NCI-H1092 treated with DMSO at 0.1 percent for 48 hours (cell line): ENCODE measurements around the gene STAT5B.
"Not testable (repeated sequence)": the region's sequence is repeated elsewhere in the genome, so short reads cannot be mapped to it uniquely, and the experiment has no call there.

ENCODE experiments used
- DNase-seq: peaks from one replicate; lab custom pipeline; 2025; lab: John Stamatoyannopoulos, UW

STAT5B gene

DNA sequence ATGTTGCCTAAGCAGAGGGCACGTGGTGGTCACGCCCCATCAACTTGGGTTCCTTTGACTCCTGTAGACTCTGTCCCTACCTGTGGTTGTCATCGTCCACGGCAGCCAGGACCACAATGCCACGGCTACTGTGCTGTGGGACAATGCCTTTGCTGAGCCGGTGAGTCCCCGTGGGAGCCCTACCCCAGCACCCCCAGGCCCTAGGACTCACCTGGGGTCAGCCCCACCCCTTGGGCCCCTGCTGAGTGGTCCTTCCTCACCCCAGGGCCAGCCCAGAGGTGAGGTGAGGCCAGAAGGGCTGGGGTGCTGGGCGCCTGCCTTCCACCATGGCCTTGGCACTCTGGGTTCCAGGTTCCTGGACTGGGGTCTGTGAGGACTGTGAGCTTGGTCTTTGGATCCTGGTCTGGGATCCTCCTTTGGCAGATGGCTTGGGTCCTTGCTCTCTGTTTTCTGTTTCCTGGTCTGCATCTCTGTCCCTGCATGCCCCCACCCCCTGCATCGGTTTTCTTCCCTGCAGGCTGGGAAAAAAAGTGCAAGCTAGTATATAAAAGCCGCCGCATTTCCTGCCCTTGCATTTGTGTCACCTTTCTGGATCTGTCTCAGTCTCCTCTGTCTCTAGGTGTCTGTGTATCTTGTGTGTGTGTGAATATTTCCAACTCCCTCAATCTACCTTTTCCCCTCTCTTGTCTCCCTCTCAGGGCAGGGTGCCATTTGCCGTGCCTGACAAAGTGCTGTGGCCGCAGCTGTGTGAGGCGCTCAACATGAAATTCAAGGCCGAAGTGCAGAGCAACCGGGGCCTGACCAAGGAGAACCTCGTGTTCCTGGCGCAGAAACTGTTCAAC lies 29.6 kb upstream of the STAT5B start:
- no peak for DNase-seq

DNA sequence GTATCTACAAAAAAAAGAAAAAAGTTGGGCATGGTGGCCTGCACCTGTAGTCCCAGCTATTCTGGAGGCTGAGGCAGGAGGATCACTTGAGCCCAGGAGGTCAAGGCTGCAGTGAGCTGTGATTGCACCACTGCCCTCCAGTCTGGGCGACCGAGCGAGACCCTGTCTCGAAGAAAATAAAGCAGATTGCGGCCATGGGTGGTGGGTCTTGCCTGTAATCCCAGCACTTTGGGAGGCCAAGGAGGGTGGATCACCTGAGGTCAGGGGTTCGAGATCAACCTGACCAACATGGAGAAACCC lies 28.8 kb upstream of the STAT5B start:
- not testable (repeated sequence) for DNase-seq

DNA sequence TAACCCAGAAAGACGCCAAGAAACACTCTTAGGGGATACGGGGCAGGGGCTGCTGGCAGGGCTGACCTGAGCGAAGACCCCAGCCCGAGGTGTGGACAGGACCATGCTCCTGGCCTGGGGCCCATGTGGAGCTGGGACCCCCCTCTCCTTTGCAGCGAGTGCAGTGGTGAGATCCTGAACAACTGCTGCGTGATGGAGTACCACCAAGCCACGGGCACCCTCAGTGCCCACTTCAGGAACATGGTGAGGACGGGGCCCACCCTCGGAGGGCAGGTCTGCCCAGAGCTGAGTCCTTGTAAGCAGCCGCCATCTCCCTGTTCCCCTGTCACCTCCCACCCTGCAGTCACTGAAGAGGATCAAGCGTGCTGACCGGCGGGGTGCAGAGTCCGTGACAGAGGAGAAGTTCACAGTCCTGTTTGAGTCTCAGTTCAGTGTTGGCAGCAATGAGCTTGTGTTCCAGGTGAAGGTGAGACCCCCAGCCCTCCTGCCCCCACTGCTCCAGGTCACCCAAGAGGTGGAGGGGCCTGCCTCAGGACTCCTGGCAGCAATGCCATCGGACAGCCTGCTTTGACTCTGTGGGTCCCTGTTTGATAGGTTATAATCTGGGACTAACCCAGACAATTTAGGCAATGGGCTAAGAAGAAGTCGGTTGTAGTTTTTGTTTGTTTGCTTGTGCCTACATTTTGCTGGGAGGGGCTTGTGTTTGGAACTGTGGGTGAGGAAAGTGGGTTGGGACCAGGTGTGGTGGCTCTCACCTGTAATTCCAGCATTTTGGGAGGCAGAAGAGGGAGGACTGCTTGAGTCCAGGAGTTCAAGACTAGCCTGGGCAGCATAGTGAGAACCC lies 28.2 kb upstream of the STAT5B start:
- DNase-seq, result no peak

DNA sequence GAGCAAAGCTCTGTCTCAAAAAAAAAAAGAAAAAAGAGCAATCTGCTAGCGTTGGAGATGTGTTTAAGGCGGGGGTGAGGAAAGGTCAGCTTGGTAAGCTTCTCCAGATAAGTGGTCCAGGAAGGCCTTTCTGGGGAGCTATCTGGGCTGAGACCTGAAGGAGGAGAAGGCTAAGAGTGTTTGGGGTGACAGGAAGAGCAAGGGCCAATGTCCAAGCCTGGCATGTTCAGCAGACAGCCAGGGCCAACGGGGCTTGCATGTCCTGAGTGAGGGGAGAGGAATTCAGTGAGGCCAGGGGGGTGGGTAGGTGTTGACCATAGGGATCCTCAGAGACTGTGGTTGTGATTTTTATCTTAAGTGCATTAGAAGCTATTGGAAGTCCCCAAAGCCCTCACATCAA lies 27.5 kb upstream of the STAT5B start:
- DNase-seq, result no peak

DNA sequence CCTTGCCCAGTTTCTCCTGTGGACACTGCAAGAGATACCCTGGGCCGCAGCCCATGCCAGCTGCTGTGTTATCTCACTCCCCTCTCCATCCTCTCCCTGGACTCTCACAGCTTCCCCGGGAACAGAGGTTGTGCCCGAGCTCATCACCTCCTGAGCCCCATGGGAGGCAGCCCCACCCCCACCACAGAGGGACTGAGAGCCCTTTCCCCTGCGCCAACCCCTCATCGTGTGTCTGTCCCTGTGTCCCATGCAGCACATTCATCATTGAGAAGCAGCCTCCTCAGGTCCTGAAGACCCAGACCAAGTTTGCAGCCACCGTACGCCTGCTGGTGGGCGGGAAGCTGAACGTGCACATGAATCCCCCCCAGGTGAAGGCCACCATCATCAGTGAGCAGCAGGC lies 24.8 kb upstream of the STAT5B start:
- DNase-seq, result no peak

DNA sequence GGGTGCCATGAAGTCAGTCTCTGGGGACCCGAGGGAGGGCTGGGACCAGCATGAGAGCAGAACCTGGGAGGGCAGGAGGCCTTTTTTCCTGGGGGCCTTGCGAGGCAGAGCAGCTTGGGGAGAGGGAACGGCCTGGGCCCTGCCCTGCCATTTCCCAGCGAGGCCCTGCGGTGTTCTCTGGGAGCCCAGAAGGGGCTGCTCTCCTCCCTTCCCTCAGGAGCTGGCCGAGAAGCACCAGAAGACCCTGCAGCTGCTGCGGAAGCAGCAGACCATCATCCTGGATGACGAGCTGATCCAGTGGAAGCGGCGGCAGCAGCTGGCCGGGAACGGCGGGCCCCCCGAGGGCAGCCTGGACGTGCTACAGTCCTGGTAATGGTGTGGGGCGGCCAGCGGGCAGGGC lies 23.7 kb upstream of the STAT5B start:
- not testable (repeated sequence) for DNase-seq

DNA sequence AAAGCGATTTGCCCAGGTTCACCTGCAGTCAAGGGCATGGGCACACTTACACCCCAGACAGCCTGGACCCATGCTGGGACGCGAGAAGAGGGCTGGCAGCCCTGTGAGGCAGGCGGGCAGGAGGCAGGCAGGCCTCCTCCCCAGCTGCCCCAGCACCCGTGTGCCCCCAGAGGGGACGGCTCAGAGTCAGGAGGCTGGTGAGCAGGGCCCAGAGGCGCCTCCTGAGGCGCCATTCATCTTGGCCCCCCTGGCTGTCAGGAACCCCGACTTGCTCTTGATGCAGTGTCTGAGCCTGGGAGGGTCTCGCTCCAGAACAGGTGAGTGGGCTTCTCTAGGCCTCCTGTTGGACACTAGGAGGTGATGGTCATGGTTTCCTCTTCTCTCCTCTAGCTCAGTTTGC lies 23.2 kb upstream of the STAT5B start:
- DNase-seq, result not testable (repeated sequence)

DNA sequence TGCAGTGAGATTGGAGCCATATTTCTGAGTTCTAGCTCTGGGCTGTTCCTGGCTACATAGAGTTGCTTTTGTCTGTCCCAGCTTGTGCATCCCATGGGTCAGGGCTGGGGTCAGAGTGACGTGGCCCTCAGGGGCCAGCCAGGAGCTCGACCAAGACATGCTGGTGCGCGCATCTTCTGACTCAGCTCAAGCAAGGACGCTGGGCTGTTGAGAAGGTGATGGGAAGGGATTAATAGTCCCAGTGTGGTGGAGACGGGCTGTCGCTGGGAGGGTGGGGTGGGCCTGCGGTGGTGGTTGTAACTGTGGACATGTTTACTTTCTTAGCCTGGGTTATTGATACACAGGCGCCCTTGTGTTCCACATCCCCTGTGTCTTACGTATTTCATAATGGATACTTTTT lies 21.6 kb upstream of the STAT5B start:
- DNase-seq, result not testable (repeated sequence)

DNA sequence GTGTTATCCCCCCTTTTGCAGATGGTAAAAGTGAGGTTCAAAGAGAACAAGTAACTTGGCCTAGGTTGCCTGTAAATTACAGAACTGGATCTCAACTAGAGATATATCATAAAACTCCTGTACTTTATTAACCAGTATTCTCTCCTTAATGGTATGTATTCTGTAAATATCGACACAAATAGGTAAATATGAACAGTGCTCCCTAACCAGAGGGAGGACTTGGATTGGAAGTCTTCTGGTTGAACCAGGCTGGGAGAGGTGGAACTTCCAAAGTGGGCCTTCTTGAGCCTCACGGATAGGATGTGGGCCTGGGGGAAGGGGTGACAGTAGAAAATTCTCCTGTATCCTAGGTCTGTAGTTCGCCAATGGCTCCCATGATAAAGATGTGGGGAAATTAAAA lies 19.8 kb upstream of the STAT5B start:
- no peak for DNase-seq

DNA sequence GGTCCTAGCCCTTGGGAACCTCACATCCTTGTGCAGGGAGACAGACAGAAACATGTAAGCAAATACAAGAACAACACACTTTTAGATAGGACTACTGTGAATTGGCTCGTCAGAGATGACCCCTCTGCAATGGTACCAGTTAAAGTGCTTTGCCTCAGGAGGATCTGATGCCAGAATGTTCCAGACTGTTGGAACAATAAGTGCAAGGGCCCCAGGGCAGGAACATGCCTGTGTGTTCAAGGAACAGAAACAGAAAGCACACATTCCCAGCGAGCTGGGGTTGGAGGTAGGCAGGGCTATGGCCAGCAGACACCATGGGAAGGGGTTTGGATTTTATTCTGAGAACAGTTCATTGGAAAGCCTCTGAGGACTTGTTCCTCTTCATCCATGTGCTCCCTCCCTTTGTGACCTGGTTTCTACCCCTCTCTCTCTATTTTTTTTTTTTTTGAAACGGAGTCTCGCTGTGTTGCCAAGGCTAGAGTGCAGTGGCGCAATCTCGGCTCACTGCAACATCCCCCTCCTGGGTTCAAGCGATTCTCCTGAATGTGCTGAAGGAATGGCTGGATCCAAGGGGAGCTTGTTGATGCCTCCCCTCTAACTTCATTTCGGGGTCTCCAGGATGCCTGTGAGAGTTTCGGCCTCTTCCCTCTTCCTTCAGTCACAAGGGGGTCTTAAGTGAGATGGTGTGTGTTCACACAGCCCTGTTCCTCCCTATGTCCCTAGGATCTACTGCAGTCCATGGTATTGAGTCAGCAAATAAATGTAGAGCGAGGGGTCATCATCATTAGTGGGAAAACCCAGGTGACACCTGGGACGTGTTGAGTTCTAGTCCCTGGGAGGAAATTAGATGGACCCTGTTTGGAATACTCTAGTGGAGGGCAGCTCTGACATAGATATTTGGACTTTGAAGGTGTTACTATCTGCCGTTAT lies 18.5 kb upstream of the STAT5B start:
- no peak for DNase-seq

DNA sequence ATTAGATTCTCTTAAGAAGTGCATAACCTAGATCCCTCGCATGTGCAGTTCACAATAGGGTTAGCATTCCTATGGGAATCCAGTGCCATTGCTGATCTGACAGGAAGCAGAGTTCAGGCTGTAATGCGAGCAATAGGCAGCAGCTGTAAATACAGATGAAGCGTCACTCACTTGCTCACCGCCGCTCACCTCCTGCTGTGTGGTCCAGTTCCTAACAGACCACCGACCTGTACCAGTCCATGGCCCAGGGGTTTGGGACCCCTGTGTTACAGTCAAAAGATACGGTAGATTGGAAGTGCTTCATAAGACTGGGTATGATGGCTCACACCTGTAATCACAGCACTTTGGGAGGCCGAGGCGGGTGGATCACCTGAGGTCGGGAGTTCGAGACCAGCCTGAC lies 14.9 kb upstream of the STAT5B start:
- DNase-seq, result no peak

DNA sequence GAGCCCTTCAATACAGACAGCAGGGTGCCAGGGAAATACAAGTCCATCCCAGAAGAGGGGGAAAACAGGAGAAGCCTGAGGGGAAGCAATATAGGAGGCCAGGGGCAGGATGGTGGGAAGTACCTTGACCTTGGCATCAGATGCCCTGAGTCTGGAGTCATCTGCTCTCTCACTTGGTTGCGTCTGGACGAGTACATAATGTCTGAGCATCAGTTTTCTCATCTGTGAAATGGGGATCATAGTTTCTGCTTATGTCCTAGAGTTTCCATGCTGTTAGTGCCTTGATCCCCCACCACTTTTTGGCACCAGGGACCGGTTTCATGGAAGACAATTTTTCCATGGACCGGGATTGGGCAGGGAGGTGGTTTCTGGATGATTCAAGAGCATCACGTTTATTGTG lies 14.4 kb upstream of the STAT5B start:
- no peak for DNase-seq

DNA sequence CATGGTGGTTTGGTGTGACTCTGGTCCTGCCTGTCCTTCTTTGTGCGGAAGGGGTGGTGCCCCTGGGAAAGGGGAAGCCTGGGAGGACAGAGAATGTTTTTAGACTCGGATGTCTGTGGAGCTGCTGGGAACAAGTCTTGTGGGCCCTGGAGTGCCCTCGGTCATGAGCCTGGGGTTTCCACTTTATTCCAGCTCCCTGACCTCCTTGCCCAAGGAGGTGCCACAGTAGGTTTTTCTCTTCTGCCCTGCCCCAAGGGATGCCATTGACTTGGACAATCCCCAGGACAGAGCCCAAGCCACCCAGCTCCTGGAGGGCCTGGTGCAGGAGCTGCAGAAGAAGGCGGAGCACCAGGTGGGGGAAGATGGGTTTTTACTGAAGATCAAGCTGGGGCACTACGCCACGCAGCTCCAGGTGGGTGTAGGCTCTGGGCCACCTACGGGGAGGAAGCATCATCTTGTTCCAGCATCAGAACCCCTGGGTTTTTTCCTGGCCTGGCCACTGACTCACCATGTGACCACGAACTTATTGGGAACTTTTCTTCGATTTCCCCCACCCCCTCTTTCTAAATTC lies 13.5 kb upstream of the STAT5B start:
- no peak for DNase-seq

DNA sequence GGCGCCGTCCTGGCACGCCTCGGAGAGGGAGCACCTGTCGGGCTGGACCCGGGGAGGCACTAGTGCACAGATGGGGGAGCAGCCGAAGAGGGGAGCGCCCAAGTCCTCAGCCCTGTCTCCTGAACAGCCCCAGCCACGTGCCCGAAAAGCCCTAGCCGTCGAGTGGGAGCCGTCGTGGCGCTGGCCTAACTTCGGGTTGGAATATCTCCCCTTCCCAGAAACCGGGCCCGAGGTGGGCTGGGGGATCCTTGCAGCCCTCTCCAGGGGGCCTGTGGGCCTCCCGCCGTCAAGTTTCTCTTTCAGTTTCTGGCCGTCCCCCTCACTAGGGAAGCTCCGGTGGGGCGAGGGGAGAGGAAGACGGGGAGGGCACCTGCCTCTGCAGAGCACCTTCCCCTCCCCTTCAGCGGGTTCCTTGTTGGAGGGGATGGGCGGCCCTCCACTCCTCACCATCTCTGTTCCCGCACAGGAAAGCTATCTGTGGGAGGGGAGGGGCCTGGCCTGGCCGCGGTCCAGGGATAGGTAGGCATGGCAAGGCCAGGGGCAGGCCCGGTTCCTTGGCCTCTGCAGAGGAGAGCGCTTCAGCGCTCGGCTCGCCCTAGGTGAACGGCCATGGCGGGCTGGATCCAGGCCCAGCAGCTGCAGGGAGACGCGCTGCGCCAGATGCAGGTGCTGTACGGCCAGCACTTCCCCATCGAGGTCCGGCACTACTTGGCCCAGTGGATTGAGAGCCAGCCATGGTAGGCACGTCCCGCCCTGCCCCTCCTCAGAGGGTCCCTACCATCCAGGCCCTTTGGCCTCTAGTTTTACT lies 12.8 kb upstream of the STAT5B start:
- DNase-seq, result no peak

DNA sequence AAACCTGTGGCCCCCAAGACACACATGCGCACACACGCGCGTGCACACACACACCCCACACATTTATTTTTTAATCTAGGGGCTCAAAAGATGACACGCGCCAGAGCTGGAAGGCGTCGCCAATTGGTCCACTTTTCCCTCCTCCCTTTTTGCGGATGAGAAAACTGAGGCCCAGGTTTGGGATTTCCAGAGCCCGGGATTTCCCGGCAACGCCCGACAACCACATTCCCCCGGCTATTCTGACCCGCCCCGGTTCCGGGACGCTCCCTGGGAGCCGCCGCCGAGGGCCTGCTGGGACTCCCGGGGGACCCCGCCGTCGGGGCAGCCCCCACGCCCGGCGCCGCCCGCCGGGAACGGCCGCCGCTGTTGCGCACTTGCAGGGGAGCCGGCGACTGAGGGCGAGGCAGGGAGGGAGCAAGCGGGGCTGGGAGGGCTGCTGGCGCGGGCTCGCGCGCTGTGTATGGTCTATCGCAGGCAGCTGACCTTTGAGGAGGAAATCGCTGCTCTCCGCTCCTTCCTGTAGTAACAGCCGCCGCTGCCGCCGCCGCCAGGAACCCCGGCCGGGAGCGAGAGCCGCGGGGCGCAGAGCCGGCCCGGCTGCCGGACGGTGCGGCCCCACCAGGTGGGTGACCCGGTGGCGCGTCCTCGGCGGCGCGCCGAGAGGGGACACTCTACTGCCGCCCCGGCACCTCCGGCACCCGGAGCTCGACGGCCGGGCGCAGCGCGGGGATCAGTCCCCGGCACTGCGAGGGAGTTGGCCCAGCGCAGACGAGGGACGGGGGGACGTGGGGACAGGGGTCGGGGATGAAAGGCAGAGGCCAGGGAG lies 12.0 kb upstream of the STAT5B start, which contains the start of gene STAT5A:
Gene STAT5A, plus strand, starts transcription at position 522 of the 826 bp plus-strand sequence. CDS start 914 bp downstream, outside the sequence.
- DNase-seq, result peak; percentile 40

DNA sequence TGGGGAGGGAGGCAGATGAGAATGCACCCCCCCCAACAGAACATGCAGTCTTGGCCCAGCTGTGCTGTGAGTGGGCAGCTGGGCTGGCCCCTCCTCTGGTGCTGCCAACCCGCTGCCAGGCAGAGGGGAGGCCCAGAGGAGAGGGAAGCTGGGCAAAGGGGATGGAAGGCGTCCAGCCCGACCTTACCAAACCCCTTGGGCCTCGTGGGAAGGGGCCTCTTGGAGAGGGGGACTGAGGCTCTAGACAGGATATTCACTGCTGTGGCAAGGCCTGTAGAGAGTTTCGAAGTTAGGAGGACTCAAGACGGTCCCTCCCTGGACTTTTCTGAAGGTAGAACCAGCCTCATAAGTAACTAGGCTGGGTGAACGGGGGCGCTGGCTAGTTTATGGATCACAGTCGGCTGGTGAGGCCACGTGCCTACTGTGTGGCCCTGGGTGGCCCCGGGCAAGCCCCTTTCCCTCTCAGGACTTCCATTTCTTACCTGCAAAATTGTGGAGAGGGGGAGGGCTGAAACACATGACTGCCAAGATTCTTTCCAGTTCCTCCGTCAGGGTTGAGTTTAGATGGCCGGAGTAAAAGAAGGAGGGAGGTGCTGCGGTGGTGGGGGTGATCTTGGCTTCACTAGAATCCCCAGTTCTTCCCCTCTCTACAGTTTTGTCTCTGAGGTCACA lies 11.2 kb upstream of the STAT5B start:
- DNase-seq, result no peak

DNA sequence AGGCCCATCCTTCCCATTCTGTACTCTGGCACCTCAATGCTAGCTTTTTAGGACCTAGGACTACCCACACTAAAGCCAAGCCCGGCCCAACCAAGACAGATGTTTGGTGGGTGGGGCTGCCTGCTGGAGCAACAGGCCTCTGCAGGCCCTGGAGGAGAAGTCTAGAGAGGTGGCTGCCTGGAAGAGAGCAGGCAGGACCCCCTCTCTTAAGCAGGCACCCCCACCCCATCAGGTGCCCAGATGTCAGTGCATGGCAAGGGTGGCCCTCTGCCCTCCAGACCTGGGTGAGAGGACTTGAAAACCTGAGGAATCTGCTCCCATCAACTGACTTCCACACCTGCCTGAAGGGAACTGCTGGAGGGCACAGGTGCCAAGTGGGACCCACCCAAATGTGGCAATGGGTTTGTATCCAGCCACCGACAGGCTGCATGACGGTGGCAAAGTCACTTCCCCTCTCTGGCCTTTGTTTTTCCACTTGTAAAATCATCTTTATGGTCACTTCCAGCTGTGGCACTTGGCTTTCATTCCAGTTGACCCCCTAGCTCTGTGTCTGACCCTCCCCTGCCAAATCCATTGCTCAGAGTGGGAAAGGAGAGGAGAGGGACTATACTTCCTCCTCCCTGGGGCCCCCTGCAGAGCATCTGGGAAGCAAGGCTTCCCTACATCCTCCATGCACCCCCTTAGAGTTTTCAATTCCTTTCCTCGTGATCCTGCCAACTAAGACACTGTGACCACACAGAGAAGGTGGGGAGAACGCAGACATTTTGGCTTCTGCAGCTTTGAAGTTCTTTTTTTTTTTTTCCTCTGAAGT lies 10.4 kb upstream of the STAT5B start:
- DNase-seq, result no peak

DNA sequence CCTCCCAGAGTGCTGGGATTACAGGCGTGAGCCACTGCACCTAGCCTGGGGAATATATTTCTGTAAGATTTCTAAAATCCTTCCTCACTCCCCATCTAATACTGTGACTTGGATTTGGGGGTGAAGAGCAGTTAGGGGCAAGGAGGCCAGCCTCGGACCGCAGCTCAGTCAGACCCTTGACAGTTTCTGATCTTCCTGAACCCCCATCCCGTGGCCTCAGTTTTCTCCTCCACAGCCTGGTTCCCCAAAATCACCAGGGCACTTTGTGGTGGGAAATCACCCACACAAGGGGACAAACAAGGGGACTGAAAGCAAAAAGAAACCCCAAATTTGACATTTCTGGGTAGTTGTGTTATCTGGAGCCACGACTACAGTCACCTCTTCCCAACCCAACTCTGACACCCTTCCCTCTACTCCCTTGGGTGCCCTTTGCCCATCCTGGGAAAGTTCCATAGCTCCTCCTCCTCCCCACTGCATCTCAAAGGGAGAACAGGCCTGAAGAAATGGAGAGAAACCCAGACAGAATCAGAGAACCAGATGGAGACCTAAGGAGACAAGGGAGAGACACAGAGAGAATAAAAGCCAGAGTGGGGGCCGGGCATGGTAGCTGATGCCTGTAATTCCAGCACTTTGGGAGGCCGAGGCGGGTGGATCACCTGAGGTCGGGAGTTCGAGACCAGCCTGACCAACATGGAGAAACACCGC lies 9.3 kb upstream of the STAT5B start:
- no peak for DNase-seq
